ENCODE results near the gene CCDC88C. TPM values are rescaled to one million over a fixed set of nuclear protein-coding genes. Genes with fewer than 3 reads are reported as not detected.

Gene CCDC88C
- total RNA-seq, 1 experiment from 2014 or later: 21.3 TPM

GRCh38 chr14:91307652-91308051 is 110.0 kb downstream of the CCDC88C start:
- Histone ChIP-seq H3K4me1 (ENCODE audit: control insufficient read depth, insufficient read depth, low read length) (no peaks in the 10 kb centered on the region), H3K9me3 (ENCODE audit: control insufficient read depth, insufficient read depth, low read depth, low read length) (no peaks in the 10 kb centered on the region), H3K4me3 (ENCODE audit: low read depth in 2 of 2, low read length in 2 of 2) (no peak overlapping the region), H3K27ac (ENCODE audit: low read length) (no peak overlapping the region), H3K36me3 (ENCODE audit: control insufficient read depth, insufficient read depth, low read length) (no peaks in the 10 kb centered on the region; the same call in 1 of the 2 replicates), H3K27me3 (ENCODE audit: control insufficient read depth, insufficient read depth, low read length) (no peaks in the 10 kb centered on the region)
- ChIA-PET CTCF (no interaction called here), POLR2A (no interaction called here)
- ATAC-seq (no peak; the same call in 1 of the 2 replicates), DNase-seq (ENCODE audit: low read depth, low spot score) (no peak)
- in situ Hi-C loops (cut with HindIII; ENCODE audit: low pct_unique_long_range_greater_than_20kb, low sequenced_read_pairs) (no loop called here), intact Hi-C loops (cut with micrococcal nuclease; ENCODE audit: unreplicated experiment) (no loop called here)
- TF ChIP-seq, protein P1, sequence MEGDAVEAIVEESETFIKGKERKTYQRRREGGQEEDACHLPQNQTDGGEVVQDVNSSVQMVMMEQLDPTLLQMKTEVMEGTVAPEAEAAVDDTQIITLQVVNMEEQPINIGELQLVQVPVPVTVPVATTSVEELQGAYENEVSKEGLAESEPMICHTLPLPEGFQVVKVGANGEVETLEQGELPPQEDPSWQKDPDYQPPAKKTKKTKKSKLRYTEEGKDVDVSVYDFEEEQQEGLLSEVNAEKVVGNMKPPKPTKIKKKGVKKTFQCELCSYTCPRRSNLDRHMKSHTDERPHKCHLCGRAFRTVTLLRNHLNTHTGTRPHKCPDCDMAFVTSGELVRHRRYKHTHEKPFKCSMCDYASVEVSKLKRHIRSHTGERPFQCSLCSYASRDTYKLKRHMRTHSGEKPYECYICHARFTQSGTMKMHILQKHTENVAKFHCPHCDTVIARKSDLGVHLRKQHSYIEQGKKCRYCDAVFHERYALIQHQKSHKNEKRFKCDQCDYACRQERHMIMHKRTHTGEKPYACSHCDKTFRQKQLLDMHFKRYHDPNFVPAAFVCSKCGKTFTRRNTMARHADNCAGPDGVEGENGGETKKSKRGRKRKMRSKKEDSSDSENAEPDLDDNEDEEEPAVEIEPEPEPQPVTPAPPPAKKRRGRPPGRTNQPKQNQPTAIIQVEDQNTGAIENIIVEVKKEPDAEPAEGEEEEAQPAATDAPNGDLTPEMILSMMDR (IDR thresholded peaks at IDR 0.05): no peak
- TF ChIP-seq POLR2AphosphoS5 (IDR thresholded peaks at IDR 0.05; ENCODE audit: low read depth, low read length) (no peak), REST (IDR thresholded peaks at IDR 0.05; ENCODE audit: insufficient read depth in 1 of 2, low read depth in 2 of 2, low read length in 1 of 2) (no peak), TCF7L2 (IDR thresholded peaks at IDR 0.05; ENCODE audit: low read depth, low read length) (no peak), SIN3A (IDR thresholded peaks at IDR 0.05; ENCODE audit: borderline replicate concordance, insufficient read depth, low read depth, low read length) (no peak)
- BruUV-seq (replicated peaks): no TSS peak

DNA sequence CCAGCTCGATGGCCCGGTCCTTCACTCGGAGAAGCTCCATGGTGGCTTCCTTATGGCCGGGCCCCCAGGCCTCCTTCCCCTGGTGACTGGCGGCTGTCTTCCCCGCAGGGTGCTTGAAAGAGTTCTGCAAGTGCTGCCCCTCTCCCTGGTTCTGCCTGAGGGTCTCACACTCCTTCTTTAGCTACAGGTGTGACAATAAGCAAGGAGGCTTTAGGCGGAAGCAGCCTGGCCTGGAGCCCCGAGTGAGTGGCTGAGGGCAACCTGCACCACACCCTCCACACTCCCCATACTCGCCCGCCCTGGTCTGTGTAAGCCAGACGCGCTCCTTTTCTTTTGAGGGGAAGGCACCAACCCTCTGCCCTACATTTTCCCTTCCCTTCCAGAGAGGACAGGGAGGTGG is 110.6 kb downstream of the CCDC88C start:
- Histone ChIP-seq H3K4me1 (ENCODE audit: control insufficient read depth, insufficient read depth, low read length) (no peaks in the 10 kb centered on the region), H3K9me3 (ENCODE audit: control insufficient read depth, insufficient read depth, low read depth, low read length) (no peaks in the 10 kb centered on the region), H3K36me3 (ENCODE audit: control insufficient read depth, insufficient read depth, low read length) (no peaks in the 10 kb centered on the region; the same call in 1 of the 2 replicates), H3K27me3 (ENCODE audit: control insufficient read depth, insufficient read depth, low read length) (no peaks in the 10 kb centered on the region), H3K4me3 (ENCODE audit: low read depth in 2 of 2, low read length in 2 of 2) (no peak overlapping the region), H3K27ac (ENCODE audit: low read length) (no peak overlapping the region)
- intact Hi-C loops (cut with micrococcal nuclease; ENCODE audit: unreplicated experiment) (no loop called here), in situ Hi-C loops (cut with HindIII; ENCODE audit: low pct_unique_long_range_greater_than_20kb, low sequenced_read_pairs) (no loop called here)
- POLR2A ChIA-PET: no interaction called here
- TF ChIP-seq POLR2AphosphoS5 (IDR thresholded peaks at IDR 0.05; ENCODE audit: low read depth, low read length): no peak
- TF ChIP-seq, protein P1 (IDR thresholded peaks at IDR 0.05): no peak
- TF ChIP-seq REST (IDR thresholded peaks at IDR 0.05; ENCODE audit: insufficient read depth in 1 of 2, low read depth in 2 of 2, low read length in 1 of 2): no peak
- TF ChIP-seq SIN3A (IDR thresholded peaks at IDR 0.05; ENCODE audit: borderline replicate concordance, insufficient read depth, low read depth, low read length): no peak
- TF ChIP-seq TCF7L2 (IDR thresholded peaks at IDR 0.05; ENCODE audit: low read depth, low read length): no peak
- BruUV-seq (replicated peaks): no TSS peak
- ATAC-seq (no peak), DNase-seq (ENCODE audit: low read depth, low spot score) (no peak)
- CTCF ChIA-PET: no interaction called here
